Medulla oblongata (tissue), 1 donor: Measurements from ENCODE around the gene COA7.

Source experiments
- DNase-seq: peaks from one replicate; pipeline ENCODE4 v3.0.0-alpha.2; 2015; ENCODE audit errors: extremely low spot score

Gene COA7

GRCh38 chr1:52635321-52636089 is 62.6 kb downstream of the COA7 start:
- no peak for DNase-seq
